ENCODE data around the gene TMEM138. TPM values are rescaled to one million over a fixed set of nuclear protein-coding genes. Genes with fewer than 3 reads are reported as not detected.

TMEM138 gene
- polyA plus RNA-seq, result 10 to 100 TPM; 24.9 to 48.3 (median 38.7) TPM
- long read RNA-seq, donor 1, transcript TMEM138-201 (5 exons, 1,848 nt), result major isoform, 11 of 21 reads
- long read RNA-seq, donor 1, partial matches to known transcripts, result 0 of 21 reads
- long read RNA-seq, donor 1, other reads (novel, unspliced or antisense), result 0 of 21 reads
- long read RNA-seq, donor 2, partial matches to known transcripts, result 0 of 2 reads
- long read RNA-seq, donor 2, other reads (novel, unspliced or antisense), result 0 of 2 reads
- long read RNA-seq, donor 3, transcript TMEM138-210 (2 exons, 611 nt), result major isoform, 5 of 13 reads
- long read RNA-seq, donor 3, partial matches to known transcripts, result 0 of 13 reads
- long read RNA-seq, donor 3, other reads (novel, unspliced or antisense), result 0 of 13 reads
- long read RNA-seq, donor 4, result 0 reads
- long read RNA-seq, donor 5, partial matches to known transcripts, result 7 of 12 reads
- long read RNA-seq, donor 5, other reads (novel, unspliced or antisense), result 0 of 12 reads
- long read RNA-seq, donor 6, transcript TMEM138-201 (5 exons, 1,848 nt), result major isoform, 7 of 9 reads
- long read RNA-seq, donor 6, partial matches to known transcripts, result 0 of 9 reads
- long read RNA-seq, donor 6, other reads (novel, unspliced or antisense), result 0 of 9 reads
- long read RNA-seq, donor 7, result 0 reads
- long read RNA-seq, donor 8, result 0 reads
- long read RNA-seq, donor 9, partial matches to known transcripts, result 0 of 3 reads
- long read RNA-seq, donor 9, other reads (novel, unspliced or antisense), result 0 of 3 reads
- long read RNA-seq, donor 10, transcript TMEM138-201 (5 exons, 1,848 nt), result major isoform, 6 of 10 reads
- long read RNA-seq, donor 10, partial matches to known transcripts, result 0 of 10 reads
- long read RNA-seq, donor 10, other reads (novel, unspliced or antisense), result 0 of 10 reads

DNA sequence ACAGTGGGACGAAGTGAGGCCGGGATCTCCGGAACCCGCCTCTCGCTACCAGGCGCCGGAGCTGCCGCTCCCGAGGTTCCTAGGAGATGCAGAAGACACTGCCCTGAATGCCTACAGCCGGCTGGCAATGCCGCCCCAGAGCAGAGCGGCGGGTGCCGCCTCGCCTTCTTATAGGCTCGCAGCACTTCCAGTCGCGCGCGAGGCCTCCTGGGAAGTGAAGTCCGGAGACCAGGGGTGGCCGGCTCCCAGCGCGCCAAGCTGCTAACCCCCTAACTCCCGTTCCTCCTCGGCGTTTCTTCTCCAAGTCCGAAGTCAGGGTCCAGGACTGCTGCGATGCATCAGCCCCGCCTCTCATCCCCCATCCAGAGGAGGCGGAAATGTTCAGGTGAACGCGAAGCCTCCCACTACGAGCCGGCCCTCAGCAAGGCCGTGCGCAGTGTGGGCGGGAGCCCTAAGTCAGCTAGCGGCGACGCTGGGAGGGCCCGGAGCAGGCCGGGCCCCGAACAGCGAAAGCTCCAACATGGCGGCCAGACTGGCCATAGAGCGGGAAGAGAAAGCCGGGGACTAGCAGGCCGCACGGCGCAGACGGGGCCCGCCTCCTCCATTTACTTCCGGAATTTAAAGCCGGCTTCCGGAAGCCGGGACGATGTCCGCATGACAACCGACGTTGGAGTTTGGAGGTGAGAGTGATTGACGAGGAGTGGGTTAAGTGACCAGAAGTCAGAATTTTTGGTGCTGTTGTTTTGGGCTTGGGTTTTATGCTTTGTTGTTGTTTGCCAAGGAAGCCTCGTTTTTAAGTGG lies at the start of gene TMEM138, which contains the start of gene CYB561A3:
Gene TMEM138 (plus strand): TSS at position 634 of the 801 bp plus-strand sequence. CDS start 2,017 bp downstream, outside the sequence.
Gene CYB561A3 (minus strand): TSS at position 142 of the 801 bp plus-strand sequence. CDS start 5,169 bp downstream, outside the sequence.
- H3K4me3 ChIP-seq (ENCODE audit: low read depth in 1 of 3, low read length in 3 of 3), result peak within 1 kb of the TSS; percentile 66 to 79 (median 77)
- WGBS, 3 donors, result 0 to 1% (median 0%) methylated on average over 59 to 63 of the region's 63 CpGs
- H3K27me3 ChIP-seq (ENCODE audit: control insufficient read depth in 3 of 3, insufficient read depth in 3 of 3, low read length in 3 of 3), result no peaks in the 10 kb centered on the region
- H3K9me3 ChIP-seq (ENCODE audit: control insufficient read depth in 2 of 2, insufficient read depth in 1 of 2, low read depth in 1 of 2, low read length in 1 of 2), result no peaks in the 10 kb centered on the region
- H3K36me3 ChIP-seq (ENCODE audit: control insufficient read depth in 3 of 3, insufficient read depth in 2 of 3, low read depth in 1 of 3, low read length in 3 of 3), result peaks cover 3 to 29% (median 4%) of the 10 kb centered on the region in 3 donors
- no peak for FAIRE-seq
- peak within 1 kb of the TSS; percentile 95 to 100 (median 97) for H3K27ac ChIP-seq (ENCODE audit: low read depth in 1 of 3, low read length in 2 of 3)
- DNase-seq, result peak; percentile 94 to 97
- peaks cover 4 to 28% (median 6%) of the 10 kb centered on the region in 3 donors for H3K4me1 ChIP-seq (ENCODE audit: control insufficient read depth in 3 of 3, insufficient read depth in 2 of 3, low read depth in 1 of 3, low read length in 2 of 3)

DNA sequence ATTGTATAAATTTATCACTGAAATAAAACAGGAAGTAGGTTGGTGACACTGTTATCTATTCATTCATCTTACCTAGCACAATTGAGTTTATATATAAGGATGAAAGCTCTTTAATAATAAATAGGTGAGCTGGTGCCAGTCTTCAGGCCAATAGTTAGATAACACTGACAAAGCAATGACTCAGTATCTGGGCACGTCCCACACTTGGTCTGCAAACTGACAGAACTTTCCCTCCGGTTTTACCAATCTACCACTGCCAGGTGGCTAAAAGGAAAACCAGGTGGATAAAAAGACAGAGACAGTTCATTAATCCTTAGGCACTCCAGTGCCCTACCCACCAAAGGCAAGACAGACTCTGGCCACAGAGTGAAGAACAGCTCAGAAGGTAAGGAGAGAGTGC lies 46.9 kb upstream of the TMEM138 start:
- Histone ChIP-seq H3K27me3 (ENCODE audit: control insufficient read depth in 3 of 3, insufficient read depth in 3 of 3, low read length in 3 of 3) (no peaks in the 10 kb centered on the region), H3K9me3 (ENCODE audit: control insufficient read depth in 2 of 2, insufficient read depth in 1 of 2, low read depth in 1 of 2, low read length in 1 of 2) (no peaks in the 10 kb centered on the region), H3K4me1 (ENCODE audit: control insufficient read depth in 3 of 3, insufficient read depth in 2 of 3, low read depth in 1 of 3, low read length in 2 of 3) (no peaks in the 10 kb centered on the region), H3K4me3 (ENCODE audit: low read depth in 1 of 3, low read length in 3 of 3) (no peak overlapping the region), H3K36me3 (ENCODE audit: control insufficient read depth in 3 of 3, insufficient read depth in 2 of 3, low read depth in 1 of 3, low read length in 3 of 3) (peaks cover 30 to 71% (median 46%) of the 10 kb centered on the region in 3 donors), H3K27ac (ENCODE audit: low read depth in 1 of 3, low read length in 2 of 3) (no peak overlapping the region)
- DNase-seq, result no peak
- 47 to 78% (median 48%) methylated on average over 2 of the region's 2 CpGs for WGBS, 3 donors
- no peak for FAIRE-seq

DNA sequence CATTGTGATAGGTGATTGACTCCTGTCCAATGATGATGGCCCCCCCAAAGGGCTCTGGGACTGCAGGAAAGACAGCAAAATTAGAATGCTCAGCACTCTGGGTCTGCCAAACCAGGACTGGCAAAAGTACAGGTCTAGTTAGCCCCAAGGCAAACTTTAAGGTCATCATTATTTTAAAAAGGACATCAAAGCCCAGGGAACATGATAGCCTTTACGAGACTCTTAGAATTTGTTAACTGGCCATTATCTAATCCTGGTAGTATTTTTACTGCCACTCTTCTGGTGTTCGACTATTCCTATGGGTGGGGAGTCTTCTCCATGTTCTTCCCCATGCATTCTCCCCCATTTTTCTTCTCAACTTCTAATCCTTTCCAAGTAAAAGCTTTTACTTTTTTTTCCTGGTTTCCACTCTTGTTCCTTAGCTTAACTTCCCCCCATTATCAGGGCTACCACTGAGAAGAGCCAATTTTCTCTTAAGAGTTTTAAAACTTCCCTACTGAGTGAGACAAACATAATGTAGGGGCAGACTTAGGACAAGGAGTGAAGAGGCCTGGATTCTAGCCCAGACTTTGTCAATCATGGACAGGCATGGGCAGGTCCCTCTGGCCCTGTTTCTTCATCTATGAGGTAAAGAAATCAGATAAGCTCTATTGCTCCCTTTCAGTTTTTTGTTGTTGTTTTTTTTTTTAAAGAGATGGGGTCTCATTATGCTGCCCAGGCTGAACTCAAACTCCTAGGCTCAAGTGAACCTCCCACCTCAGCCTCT lies 36.3 kb upstream of the TMEM138 start:
- H3K4me1 ChIP-seq (ENCODE audit: control insufficient read depth in 3 of 3, insufficient read depth in 2 of 3, low read depth in 1 of 3, low read length in 2 of 3), result no peaks in the 10 kb centered on the region
- H3K9me3 ChIP-seq (ENCODE audit: control insufficient read depth in 2 of 2, insufficient read depth in 1 of 2, low read depth in 1 of 2, low read length in 1 of 2), result no peaks in the 10 kb centered on the region
- DNase-seq (no peak), FAIRE-seq (no peak)
- H3K4me3 ChIP-seq (ENCODE audit: low read depth in 1 of 3, low read length in 3 of 3), result no peak overlapping the region
- H3K36me3 ChIP-seq (ENCODE audit: control insufficient read depth in 3 of 3, insufficient read depth in 2 of 3, low read depth in 1 of 3, low read length in 3 of 3), result peaks cover 35 to 48% (median 41%) of the 10 kb centered on the region in 3 donors
- H3K27ac ChIP-seq (ENCODE audit: low read depth in 1 of 3, low read length in 2 of 3), result no peak overlapping the region
- no peaks in the 10 kb centered on the region for H3K27me3 ChIP-seq (ENCODE audit: control insufficient read depth in 3 of 3, insufficient read depth in 3 of 3, low read length in 3 of 3)
- 86 to 93% (median 89%) methylated on average over 2 of the region's 2 CpGs for WGBS, 3 donors

DNA sequence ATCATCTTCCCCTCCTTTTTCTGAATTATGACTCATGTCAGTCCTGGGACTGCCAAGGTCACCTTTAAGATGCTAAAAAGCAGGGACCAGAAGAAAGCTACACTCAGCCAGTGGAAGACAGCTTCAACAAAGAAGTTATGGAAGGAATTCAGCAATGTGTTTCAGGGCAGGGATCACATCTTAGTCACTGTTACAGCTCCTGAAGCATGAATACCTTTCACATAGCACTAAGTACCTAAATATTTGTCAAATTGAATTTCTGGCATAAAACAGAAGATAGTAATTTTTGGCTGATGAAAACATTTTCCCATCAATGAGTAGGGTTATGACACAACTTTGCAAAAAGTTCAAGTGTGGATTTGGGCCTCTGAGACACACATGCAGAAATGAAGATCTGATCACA lies 34.5 kb upstream of the TMEM138 start:
- H3K4me1 ChIP-seq (ENCODE audit: control insufficient read depth in 3 of 3, insufficient read depth in 2 of 3, low read depth in 1 of 3, low read length in 2 of 3), result peaks cover 3 to 7% (median 4%) of the 10 kb centered on the region in 3 donors
- FAIRE-seq (no peak), DNase-seq (no peak)
- no peak overlapping the region for H3K4me3 ChIP-seq (ENCODE audit: low read depth in 1 of 3, low read length in 3 of 3)
- no peaks in the 10 kb centered on the region for H3K27me3 ChIP-seq (ENCODE audit: control insufficient read depth in 3 of 3, insufficient read depth in 3 of 3, low read length in 3 of 3)
- no peaks in the 10 kb centered on the region for H3K9me3 ChIP-seq (ENCODE audit: control insufficient read depth in 2 of 2, insufficient read depth in 1 of 2, low read depth in 1 of 2, low read length in 1 of 2)
- H3K36me3 ChIP-seq (ENCODE audit: control insufficient read depth in 3 of 3, insufficient read depth in 2 of 3, low read depth in 1 of 3, low read length in 3 of 3), result peaks cover 23 to 42% (median 30%) of the 10 kb centered on the region in 3 donors
- no peak overlapping the region for H3K27ac ChIP-seq (ENCODE audit: low read depth in 1 of 3, low read length in 2 of 3)

DNA sequence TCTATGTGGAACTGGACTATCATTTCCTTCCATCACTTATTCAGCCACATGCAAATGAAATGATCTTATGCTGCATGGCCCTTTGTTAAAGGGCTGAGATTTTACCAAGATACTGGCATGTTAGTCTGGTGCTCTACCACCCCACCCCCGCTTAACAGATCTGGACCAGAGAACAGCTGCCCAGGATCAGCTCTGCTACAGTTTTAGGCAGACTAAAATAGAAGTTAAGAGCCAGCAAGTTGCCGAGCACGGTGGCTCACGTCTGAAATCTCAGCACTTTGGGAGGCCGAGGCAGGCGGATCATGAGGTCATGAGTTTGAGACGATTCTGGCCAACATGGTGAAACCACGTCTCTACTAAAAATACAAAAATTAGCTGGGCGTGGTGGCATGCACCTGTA lies 33.8 kb upstream of the TMEM138 start:
- no peak for DNase-seq
- no peak overlapping the region for H3K27ac ChIP-seq (ENCODE audit: low read depth in 1 of 3, low read length in 2 of 3)
- H3K27me3 ChIP-seq (ENCODE audit: control insufficient read depth in 3 of 3, insufficient read depth in 3 of 3, low read length in 3 of 3), result no peaks in the 10 kb centered on the region
- H3K9me3 ChIP-seq (ENCODE audit: control insufficient read depth in 2 of 2, insufficient read depth in 1 of 2, low read depth in 1 of 2, low read length in 1 of 2), result no peaks in the 10 kb centered on the region
- peaks cover 16 to 38% (median 24%) of the 10 kb centered on the region in 3 donors for H3K36me3 ChIP-seq (ENCODE audit: control insufficient read depth in 3 of 3, insufficient read depth in 2 of 3, low read depth in 1 of 3, low read length in 3 of 3)
- WGBS, 3 donors, result 89 to 93% (median 92%) methylated on average over 9 of the region's 9 CpGs
- peaks cover 3 to 7% (median 4%) of the 10 kb centered on the region in 3 donors for H3K4me1 ChIP-seq (ENCODE audit: control insufficient read depth in 3 of 3, insufficient read depth in 2 of 3, low read depth in 1 of 3, low read length in 2 of 3)
- FAIRE-seq, result no peak
- no peak overlapping the region for H3K4me3 ChIP-seq (ENCODE audit: low read depth in 1 of 3, low read length in 3 of 3)

DNA sequence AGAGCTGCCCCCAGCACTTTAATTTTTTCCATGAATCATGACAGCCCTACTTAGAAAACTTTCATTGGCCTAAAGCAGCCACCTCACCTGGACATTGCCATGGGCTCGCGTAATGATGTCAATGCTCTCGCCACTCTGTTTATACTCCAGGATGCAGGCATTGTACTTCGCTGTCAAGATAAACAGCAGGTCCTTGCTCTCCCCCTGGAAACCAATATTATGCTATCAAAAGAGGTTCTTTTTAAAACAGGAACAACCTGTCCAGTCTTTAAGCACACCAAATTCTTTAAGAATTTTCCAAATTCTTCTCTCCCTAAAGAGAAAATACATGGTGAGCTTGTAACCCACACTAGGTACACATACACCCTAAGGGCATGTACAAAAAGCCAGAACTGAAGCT lies 32.3 kb upstream of the TMEM138 start:
- Histone ChIP-seq H3K9me3 (ENCODE audit: control insufficient read depth in 2 of 2, insufficient read depth in 1 of 2, low read depth in 1 of 2, low read length in 1 of 2) (no peaks in the 10 kb centered on the region), H3K36me3 (ENCODE audit: control insufficient read depth in 3 of 3, insufficient read depth in 2 of 3, low read depth in 1 of 3, low read length in 3 of 3) (peaks cover 10 to 35% (median 16%) of the 10 kb centered on the region in 3 donors), H3K27ac (ENCODE audit: low read depth in 1 of 3, low read length in 2 of 3) (no peak overlapping the region), H3K4me3 (ENCODE audit: low read depth in 1 of 3, low read length in 3 of 3) (no peak overlapping the region), H3K4me1 (ENCODE audit: control insufficient read depth in 3 of 3, insufficient read depth in 2 of 3, low read depth in 1 of 3, low read length in 2 of 3) (peaks cover 4 to 12% (median 7%) of the 10 kb centered on the region in 3 donors), H3K27me3 (ENCODE audit: control insufficient read depth in 3 of 3, insufficient read depth in 3 of 3, low read length in 3 of 3) (no peaks in the 10 kb centered on the region)
- WGBS, 3 donors, result 88 to 98% (median 91%) methylated on average over 4 of the region's 4 CpGs
- DNase-seq (no peak), FAIRE-seq (no peak)

DNA sequence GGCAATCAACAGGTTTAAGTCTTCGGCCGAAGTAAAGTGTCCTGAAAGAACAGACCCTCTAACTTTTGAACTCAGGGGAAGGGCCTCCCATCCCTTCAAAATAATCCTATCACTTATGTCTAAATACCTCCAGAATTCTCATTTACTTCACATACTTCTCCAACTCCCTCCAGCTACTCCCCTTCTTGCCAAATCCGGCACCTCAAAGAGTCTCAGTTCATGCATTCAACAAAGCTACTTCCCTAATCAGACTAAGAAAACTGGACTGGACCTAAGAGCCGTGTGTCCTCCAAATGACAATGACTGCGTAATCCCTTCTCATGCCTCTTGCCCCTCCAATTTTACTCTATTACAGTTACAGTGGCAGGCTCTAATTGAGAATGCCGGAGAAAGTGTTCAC lies 30.5 kb upstream of the TMEM138 start:
- FAIRE-seq (no peak), DNase-seq (peak in 1 of 2 donors; percentile 9)
- H3K27ac ChIP-seq (ENCODE audit: low read depth in 1 of 3, low read length in 2 of 3), result no peak overlapping the region
- 51 to 63% (median 62%) methylated on average over 6 of the region's 6 CpGs for WGBS, 3 donors
- peaks cover 8 to 31% (median 10%) of the 10 kb centered on the region in 3 donors for H3K36me3 ChIP-seq (ENCODE audit: control insufficient read depth in 3 of 3, insufficient read depth in 2 of 3, low read depth in 1 of 3, low read length in 3 of 3)
- no peaks in the 10 kb centered on the region for H3K9me3 ChIP-seq (ENCODE audit: control insufficient read depth in 2 of 2, insufficient read depth in 1 of 2, low read depth in 1 of 2, low read length in 1 of 2)
- H3K4me3 ChIP-seq (ENCODE audit: low read depth in 1 of 3, low read length in 3 of 3), result peak overlapping the region in 2 of 3 donors; percentile 72 to 90
- no peaks in the 10 kb centered on the region for H3K27me3 ChIP-seq (ENCODE audit: control insufficient read depth in 3 of 3, insufficient read depth in 3 of 3, low read length in 3 of 3)
- peaks cover 5 to 25% (median 7%) of the 10 kb centered on the region in 3 donors for H3K4me1 ChIP-seq (ENCODE audit: control insufficient read depth in 3 of 3, insufficient read depth in 2 of 3, low read depth in 1 of 3, low read length in 2 of 3)
